ENCODE results near the gene TPRA1.

DNA sequence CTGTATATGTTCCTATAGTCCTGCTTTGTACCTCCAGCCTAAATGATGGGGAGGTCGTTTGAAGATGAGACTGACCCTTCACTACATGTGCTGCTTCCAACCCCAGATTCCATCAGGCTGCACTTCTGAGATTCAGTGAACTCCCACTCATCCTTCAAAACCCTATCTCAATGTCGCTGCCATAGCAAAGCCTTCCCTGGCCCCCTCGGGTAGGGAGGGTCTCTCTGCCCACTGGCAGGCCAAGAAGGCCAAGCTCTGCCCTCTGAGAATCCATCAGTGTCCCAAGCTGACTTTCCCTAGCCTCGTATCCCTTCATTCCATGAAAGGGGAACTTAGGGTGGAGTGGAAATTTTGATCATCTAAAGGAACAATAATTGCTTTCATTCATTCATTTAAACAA, 35.4 kb downstream of the TPRA1 start:
- TF ChIP-seq, protein P1, sequence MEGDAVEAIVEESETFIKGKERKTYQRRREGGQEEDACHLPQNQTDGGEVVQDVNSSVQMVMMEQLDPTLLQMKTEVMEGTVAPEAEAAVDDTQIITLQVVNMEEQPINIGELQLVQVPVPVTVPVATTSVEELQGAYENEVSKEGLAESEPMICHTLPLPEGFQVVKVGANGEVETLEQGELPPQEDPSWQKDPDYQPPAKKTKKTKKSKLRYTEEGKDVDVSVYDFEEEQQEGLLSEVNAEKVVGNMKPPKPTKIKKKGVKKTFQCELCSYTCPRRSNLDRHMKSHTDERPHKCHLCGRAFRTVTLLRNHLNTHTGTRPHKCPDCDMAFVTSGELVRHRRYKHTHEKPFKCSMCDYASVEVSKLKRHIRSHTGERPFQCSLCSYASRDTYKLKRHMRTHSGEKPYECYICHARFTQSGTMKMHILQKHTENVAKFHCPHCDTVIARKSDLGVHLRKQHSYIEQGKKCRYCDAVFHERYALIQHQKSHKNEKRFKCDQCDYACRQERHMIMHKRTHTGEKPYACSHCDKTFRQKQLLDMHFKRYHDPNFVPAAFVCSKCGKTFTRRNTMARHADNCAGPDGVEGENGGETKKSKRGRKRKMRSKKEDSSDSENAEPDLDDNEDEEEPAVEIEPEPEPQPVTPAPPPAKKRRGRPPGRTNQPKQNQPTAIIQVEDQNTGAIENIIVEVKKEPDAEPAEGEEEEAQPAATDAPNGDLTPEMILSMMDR (IDR thresholded peaks at IDR 0.05; ENCODE audit: insufficient read depth, low read depth, low read length): no peak
- no peak for TF ChIP-seq EZH2 (IDR thresholded peaks at IDR 0.05; ENCODE audit: insufficient read depth, low read length)

All from astrocyte (in vitro differentiated cells and primary cell).